MCF 10A (cell line): ENCODE measurements around the gene FGF14. TPM values are rescaled to one million over a fixed set of nuclear protein-coding genes. Genes with fewer than 3 reads are reported as not detected.

Experiments
- BruUV-seq: library from RNA; stranded (reverse); fragments of 400-500 nt; replicated peaks from 2 replicates; lab custom pipeline; 2021; lab: Mats Ljungman, UMichigan
- CTCF ChIA-PET: fragments of 300-600 bp; sonication (Branson Sonifier 250); formaldehyde crosslinking; extraction: SDS; loops from one replicate; lab custom pipeline; 2021; ENCODE audit warnings: antibody characterized with exemption, inconsistent platforms; lab: Yijun Ruan, JAX
- POLR2A ChIA-PET: fragments of 300-600, 350-650 bp; sonication (Branson Sonifier 250); formaldehyde crosslinking; extraction: SDS; loops from one replicate; lab custom pipeline; 2020; ENCODE audit warnings: antibody characterized with exemption, inconsistent platforms; lab: Yijun Ruan, JAX
- DNase-seq: peaks from one replicate; pipeline ENCODE4 v3.0.0-alpha.2; 2018; ENCODE audit not compliant: unreplicated experiment
- H3K27ac Mint-ChIP-seq: one replicate; pipeline ENCODE4 v1.8.0; 2022; ENCODE audit warnings: mild to moderate bottlenecking, low read depth, mixed read lengths; ENCODE audit not compliant: unreplicated experiment
- H3K27me3 Mint-ChIP-seq: one replicate; pipeline ENCODE4 v1.8.0; 2022; ENCODE audit warnings: mixed read lengths; ENCODE audit not compliant: insufficient read depth, unreplicated experiment
- H3K36me3 Mint-ChIP-seq: one replicate; pipeline ENCODE4 v1.8.0; 2022; ENCODE audit warnings: mild to moderate bottlenecking, moderate library complexity, mixed read lengths; ENCODE audit not compliant: insufficient read depth, unreplicated experiment
- H3K4me1 Mint-ChIP-seq: one replicate; pipeline ENCODE4 v1.8.0; 2022; ENCODE audit warnings: mixed read lengths; ENCODE audit not compliant: insufficient read depth, unreplicated experiment
- H3K4me3 Mint-ChIP-seq: one replicate; pipeline ENCODE4 v1.8.0; 2022; ENCODE audit warnings: mild to moderate bottlenecking, moderate library complexity, mixed read lengths; ENCODE audit not compliant: unreplicated experiment
- H3K9me3 Mint-ChIP-seq: one replicate; pipeline ENCODE4 v1.8.0; 2022; ENCODE audit warnings: mixed read lengths; ENCODE audit not compliant: unreplicated experiment
- CTCF ChIP-seq: fragments of 200-600 bp; IDR thresholded peaks from one replicate; pipeline ENCODE4 v1.8.0; 2022; ENCODE audit warnings: antibody characterized with exemption, mild to moderate bottlenecking; ENCODE audit not compliant: unreplicated experiment
- intact Hi-C: fragments of 100-400 bp; cut with micrococcal nuclease; formaldehyde crosslinking; loops from 2 replicates; pipeline ENCODE4 v1.14.1; 2022
- total RNA-seq: library from RNA; stranded (reverse); gene quantifications from 2 replicates; pipeline ENCODE4 v1.2.3, GENCODE V29; 2022

The FGF14 gene
- total RNA-seq, 1 experiment from 2014 or later = not detected

- no peak for DNase-seq
- H3K4me3 Mint-ChIP-seq = no peak overlapping the region
- H3K4me1 Mint-ChIP-seq = no peaks in the 10 kb centered on the region
- ChIA-PET CTCF (interaction anchor here (0.6 to 1.4 kb wide), 3 partner anchors 8 to 801 kb away, joined by 3 to 4 read pairs (median 3); no protein-coding TSS in a partner anchor), POLR2A (no interaction called here)
- H3K27ac Mint-ChIP-seq = no peak overlapping the region
- no peak for TF ChIP-seq CTCF
- intact Hi-C loops = no loop called here
- no peaks in the 10 kb centered on the region for H3K9me3 Mint-ChIP-seq
- no TSS peak for BruUV-seq
- no peaks in the 10 kb centered on the region for H3K36me3 Mint-ChIP-seq
- H3K27me3 Mint-ChIP-seq = no peaks in the 10 kb centered on the region
Observed at GRCh38 chr13:102323505-102323904, 78.3 kb downstream of the FGF14 start.

- intact Hi-C loops = no loop called here
- no TSS peak for BruUV-seq
Observed at GRCh38 chr13:102323012-102323411, 78.8 kb downstream of the FGF14 start.

GRCh38 chr13:102322211-102322610 is 79.6 kb downstream of the FGF14 start:
- no peak overlapping the region for H3K27ac Mint-ChIP-seq
- ChIA-PET CTCF (interaction anchor here (1.4 kb wide), 1 partner anchor 9 kb away, joined by 3 read pairs; no protein-coding TSS in a partner anchor), POLR2A (no interaction called here)
- H3K9me3 Mint-ChIP-seq = no peaks in the 10 kb centered on the region
- no TSS peak for BruUV-seq
- H3K36me3 Mint-ChIP-seq = no peaks in the 10 kb centered on the region
- no peak for DNase-seq
- H3K4me3 Mint-ChIP-seq = no peak overlapping the region
- intact Hi-C loops = no loop called here
- no peak for TF ChIP-seq CTCF
- no peaks in the 10 kb centered on the region for H3K4me1 Mint-ChIP-seq
- H3K27me3 Mint-ChIP-seq = no peaks in the 10 kb centered on the region

More at GRCh38 chr13:102323012-102323411, 78.8 kb downstream of the FGF14 start:
- no peak overlapping the region for H3K27ac Mint-ChIP-seq
- H3K36me3 Mint-ChIP-seq = no peaks in the 10 kb centered on the region
- no peak overlapping the region for H3K4me3 Mint-ChIP-seq
- DNase-seq = no peak
- ChIA-PET POLR2A (interaction anchor here (0.6 kb wide), 1 partner anchor 699 kb away, joined by 3 read pairs; no protein-coding TSS in a partner anchor), CTCF (interaction anchor here (0.6 to 1.4 kb wide), 2 partner anchors 8 to 801 kb away, joined by 3 read pairs; no protein-coding TSS in a partner anchor)
- no peaks in the 10 kb centered on the region for H3K27me3 Mint-ChIP-seq
- H3K9me3 Mint-ChIP-seq = no peaks in the 10 kb centered on the region
- no peaks in the 10 kb centered on the region for H3K4me1 Mint-ChIP-seq
- TF ChIP-seq CTCF = no peak

GRCh38 chr13:102318233-102318632 is 83.6 kb downstream of the FGF14 start:
- no peak for DNase-seq
- no peak overlapping the region for H3K4me3 Mint-ChIP-seq
- no peak overlapping the region for H3K27ac Mint-ChIP-seq
- no peak for TF ChIP-seq CTCF
- BruUV-seq = no TSS peak
- no peaks in the 10 kb centered on the region for H3K27me3 Mint-ChIP-seq
- intact Hi-C loops = no loop called here
- no peaks in the 10 kb centered on the region for H3K9me3 Mint-ChIP-seq
- H3K4me1 Mint-ChIP-seq = peaks cover 1% of the 10 kb centered on the region
- POLR2A ChIA-PET = interaction anchor here (0.7 kb wide), 1 partner anchor 32 kb away, joined by 4 read pairs; no protein-coding TSS in a partner anchor
- no peaks in the 10 kb centered on the region for H3K36me3 Mint-ChIP-seq
- CTCF ChIA-PET = interaction anchor here (0.6 kb wide), 1 partner anchor 49 kb away, joined by 3 read pairs; no protein-coding TSS in a partner anchor
